Right atrium auricular region (tissue), 2 donors: ENCODE data around the gene E2F6. TPM values are rescaled to one million over a fixed set of nuclear protein-coding genes. Genes with fewer than 3 reads are reported as not detected.

ENCODE experiments used
- DNase-seq: peaks from one replicate; pipeline ENCODE4 v3.0.0-alpha.2; 2019; ENCODE audit warnings: low spot score
- H3K27ac ChIP-seq, 2 donors: fragments of 200-600 bp; sonication (generic); 1 replicate in 1 of 2; 2 replicates in 1 of 2; pipeline ENCODE4 v1.5.1; 2016 to 2019
- H3K27me3 ChIP-seq, 2 donors: fragments of 200-600 bp; sonication (generic); one replicate each; pipeline versions ENCODE4 v1.5.1 to v1.6.0; 2017 to 2019
- H3K36me3 ChIP-seq: fragments of 200-600 bp; sonication (generic); one replicate; pipeline ENCODE4 v1.5.1; 2016
- H3K4me1 ChIP-seq, 2 donors: fragments of 200-600 bp; sonication (generic); one replicate each; pipeline versions ENCODE4 v1.5.1 to v1.6.0; 2017 to 2019
- H3K4me3 ChIP-seq, 2 donors: fragments of 200-600 bp; sonication (generic); 1 replicate in 1 of 2; 2 replicates in 1 of 2; pipeline ENCODE4 v1.5.1; 2017 to 2019; ENCODE audit warnings: mild to moderate bottlenecking in 1 of 2, moderate library complexity in 1 of 2
- H3K9me3 ChIP-seq, 2 donors: fragments of 200-600 bp; sonication (generic); one replicate each; pipeline ENCODE4 v1.5.1; 2019
- total RNA-seq, 2 donors: library from RNA; depleted of rRNA; stranded (reverse); fragments of >200 nt; gene quantifications; one replicate each; pipeline ENCODE4 v1.1.0, GENCODE V29; 2016
- TF ChIP-seq, protein P1 (sequence below), 2 donors: fragments of 200-600 bp; sonication (generic); IDR thresholded peaks; one replicate each; pipeline ENCODE4 v1.5.1; 2019; ENCODE audit warnings: antibody characterized with exemption in 2 of 2

E2F6 gene
- total RNA-seq, 2 donors from 2014 or later = 19.1 to 20.2 TPM

DNA sequence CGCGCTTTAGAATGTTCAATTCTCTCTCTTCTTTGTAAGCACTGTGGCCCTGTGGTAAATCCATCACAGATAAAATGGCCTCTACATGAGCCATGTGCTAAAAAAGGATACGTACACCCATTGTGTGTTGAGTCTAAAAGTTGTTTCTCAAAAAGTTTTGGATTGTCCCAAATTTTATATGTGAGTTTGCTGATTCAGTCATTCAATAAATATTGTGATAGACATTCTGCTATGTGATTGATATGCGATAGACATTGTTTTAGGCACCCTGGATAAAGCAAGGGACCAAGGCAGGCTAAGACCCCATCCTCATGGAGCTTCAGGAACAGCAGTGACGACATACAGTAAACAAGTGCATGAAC, 53.5 kb downstream of the E2F6 start:
- Histone ChIP-seq H3K36me3 (no peaks in the 10 kb centered on the region), H3K4me1 (peaks cover 0 to 14% of the 10 kb centered on the region in 2 donors), H3K27me3 (no peaks in the 10 kb centered on the region), H3K4me3 (peak overlapping the region in 1 of 2 donors; percentile 38), H3K9me3 (no peaks in the 10 kb centered on the region), H3K27ac (no peak overlapping the region)
- TF ChIP-seq, protein P1, sequence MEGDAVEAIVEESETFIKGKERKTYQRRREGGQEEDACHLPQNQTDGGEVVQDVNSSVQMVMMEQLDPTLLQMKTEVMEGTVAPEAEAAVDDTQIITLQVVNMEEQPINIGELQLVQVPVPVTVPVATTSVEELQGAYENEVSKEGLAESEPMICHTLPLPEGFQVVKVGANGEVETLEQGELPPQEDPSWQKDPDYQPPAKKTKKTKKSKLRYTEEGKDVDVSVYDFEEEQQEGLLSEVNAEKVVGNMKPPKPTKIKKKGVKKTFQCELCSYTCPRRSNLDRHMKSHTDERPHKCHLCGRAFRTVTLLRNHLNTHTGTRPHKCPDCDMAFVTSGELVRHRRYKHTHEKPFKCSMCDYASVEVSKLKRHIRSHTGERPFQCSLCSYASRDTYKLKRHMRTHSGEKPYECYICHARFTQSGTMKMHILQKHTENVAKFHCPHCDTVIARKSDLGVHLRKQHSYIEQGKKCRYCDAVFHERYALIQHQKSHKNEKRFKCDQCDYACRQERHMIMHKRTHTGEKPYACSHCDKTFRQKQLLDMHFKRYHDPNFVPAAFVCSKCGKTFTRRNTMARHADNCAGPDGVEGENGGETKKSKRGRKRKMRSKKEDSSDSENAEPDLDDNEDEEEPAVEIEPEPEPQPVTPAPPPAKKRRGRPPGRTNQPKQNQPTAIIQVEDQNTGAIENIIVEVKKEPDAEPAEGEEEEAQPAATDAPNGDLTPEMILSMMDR (IDR thresholded peaks at IDR 0.05) = no peak
- no peak for DNase-seq

DNA sequence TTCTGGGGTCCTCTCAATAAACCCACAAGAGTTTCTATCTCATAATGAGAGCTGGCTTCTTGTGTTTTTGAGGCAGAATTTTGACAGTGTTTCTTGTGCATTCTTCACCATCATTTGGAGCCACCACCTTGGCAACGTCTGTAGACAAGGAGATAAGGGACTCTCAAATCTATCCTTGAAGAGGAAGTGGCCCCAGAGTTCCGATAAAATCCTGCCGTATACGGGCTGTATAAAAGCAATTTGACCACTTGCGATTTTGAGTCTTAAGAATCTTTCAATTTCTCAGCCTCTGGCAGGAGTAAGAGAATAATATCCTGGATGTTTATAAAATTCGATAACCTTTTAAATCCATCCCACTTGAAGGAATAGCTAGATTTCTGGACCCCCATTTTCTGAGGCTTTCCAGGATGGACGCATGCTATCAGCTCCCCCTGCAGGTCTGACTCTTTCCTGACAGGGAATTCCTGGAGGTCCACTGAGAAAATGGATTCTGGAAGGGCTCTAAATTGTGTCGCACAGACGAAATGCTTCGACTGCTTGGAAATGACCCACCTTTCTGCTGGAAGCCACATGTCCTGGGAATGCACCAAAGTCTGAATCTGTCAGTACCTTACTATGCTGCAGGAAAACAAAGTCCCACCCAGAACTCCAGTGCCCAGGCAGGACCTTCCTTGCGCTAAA, 54.1 kb downstream of the E2F6 start:
- H3K27me3 ChIP-seq = no peaks in the 10 kb centered on the region
- peak overlapping the region; percentile 15 to 38 for H3K4me3 ChIP-seq
- peaks cover 0 to 17% of the 10 kb centered on the region in 2 donors for H3K4me1 ChIP-seq
- no peak for DNase-seq
- no peak overlapping the region for H3K27ac ChIP-seq
- H3K36me3 ChIP-seq = no peaks in the 10 kb centered on the region
- no peaks in the 10 kb centered on the region for H3K9me3 ChIP-seq
- TF ChIP-seq, protein P1 (IDR thresholded peaks at IDR 0.05) = peak; percentile 71 to 91

DNA sequence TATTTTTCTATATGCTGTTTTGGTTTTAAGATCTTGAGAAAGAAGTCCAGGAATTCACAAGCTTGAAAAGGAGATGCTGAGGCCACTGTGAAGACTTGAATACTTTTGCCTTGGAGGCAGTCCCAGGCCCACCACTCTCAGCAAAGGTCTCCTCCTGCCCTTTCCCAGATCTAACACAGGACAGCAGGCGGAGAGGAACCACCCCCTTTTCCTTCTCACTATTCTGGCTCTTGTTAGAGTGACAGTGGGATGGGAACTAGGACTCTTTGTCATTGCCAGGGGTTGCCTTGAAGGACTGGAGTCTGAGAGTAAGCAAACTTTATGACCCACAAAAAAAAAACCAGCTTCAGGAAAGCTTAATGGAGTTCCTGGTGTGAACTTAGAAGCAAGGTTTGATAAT, 54.7 kb downstream of the E2F6 start:
- Histone ChIP-seq H3K36me3 (no peaks in the 10 kb centered on the region), H3K27ac (no peak overlapping the region), H3K9me3 (no peaks in the 10 kb centered on the region), H3K4me3 (peak overlapping the region in 1 of 2 donors; percentile 38), H3K4me1 (peaks cover 0 to 23% of the 10 kb centered on the region in 2 donors), H3K27me3 (no peaks in the 10 kb centered on the region)
- DNase-seq = no peak
- TF ChIP-seq, protein P1 (IDR thresholded peaks at IDR 0.05) = no peak

DNA sequence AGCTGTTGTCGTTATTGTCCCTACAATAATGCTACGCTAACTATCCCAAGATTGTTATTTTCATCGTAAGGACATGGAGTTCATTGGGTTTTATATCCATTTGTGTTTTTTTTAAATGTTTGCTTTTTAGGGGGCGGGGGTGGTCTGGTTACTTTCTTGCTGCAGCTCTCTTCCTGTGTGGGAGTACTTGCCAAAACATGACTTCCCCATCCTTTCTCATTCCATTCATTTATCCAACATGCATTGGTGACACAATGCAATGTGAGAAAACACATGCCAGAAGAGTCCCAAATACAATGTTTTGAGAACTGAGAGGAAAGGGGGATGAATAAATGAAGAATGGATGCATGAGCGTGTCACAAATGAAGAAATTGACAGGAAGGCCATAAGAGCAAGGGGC, 55.9 kb downstream of the E2F6 start:
- Histone ChIP-seq H3K36me3 (no peaks in the 10 kb centered on the region), H3K4me3 (no peak overlapping the region), H3K27me3 (no peaks in the 10 kb centered on the region), H3K4me1 (peaks cover 0 to 23% of the 10 kb centered on the region in 2 donors), H3K27ac (no peak overlapping the region), H3K9me3 (no peaks in the 10 kb centered on the region)
- DNase-seq = no peak
- TF ChIP-seq, protein P1 (IDR thresholded peaks at IDR 0.05) = no peak

DNA sequence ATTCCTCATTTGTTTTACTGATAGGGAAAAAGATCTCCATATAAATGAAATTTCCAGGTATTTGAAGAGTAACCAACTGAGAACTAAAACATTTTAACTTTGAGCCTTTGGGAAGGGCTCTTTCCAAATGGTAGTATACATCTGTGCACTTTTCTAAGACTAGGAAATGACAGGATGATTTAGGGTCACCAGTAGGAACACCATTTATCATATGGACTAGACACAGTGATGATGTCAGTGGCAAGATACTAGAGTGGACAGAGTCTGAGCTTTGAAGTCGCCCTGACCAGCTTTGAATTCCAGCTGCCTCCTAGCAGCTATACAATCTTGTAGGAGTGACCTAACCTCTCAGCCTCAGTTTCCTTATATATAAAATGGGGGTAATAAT, 56.4 kb downstream of the E2F6 start:
- TF ChIP-seq, protein P1 (IDR thresholded peaks at IDR 0.05) = no peak
- H3K4me3 ChIP-seq = no peak overlapping the region
- H3K27me3 ChIP-seq = no peaks in the 10 kb centered on the region
- H3K9me3 ChIP-seq = no peaks in the 10 kb centered on the region
- H3K36me3 ChIP-seq = no peaks in the 10 kb centered on the region
- no peak for DNase-seq
- no peak overlapping the region for H3K27ac ChIP-seq
- peaks cover 0 to 26% of the 10 kb centered on the region in 2 donors for H3K4me1 ChIP-seq
